Spinal cord (tissue), 10 donors: ENCODE results near the gene ASH1L. TPM values are rescaled to one million over a fixed set of nuclear protein-coding genes. Genes with fewer than 3 reads are reported as not detected.
A peak's percentile ranks its signal among the peaks of the same experiment; 100 is the strongest.
"Not testable (repeated sequence)": the region's sequence is repeated elsewhere in the genome, so short reads cannot be mapped to it uniquely, and the experiment has no call there.

Source experiments
- DNase-seq, 6 donors: peaks; one replicate each; pipeline versions ENCODE4 v3.0.0 to v3.0.0-alpha.2; 2013 to 2015; ENCODE audit warnings: low spot score in 6 of 6, low read depth in 4 of 6
- H3K27ac ChIP-seq: one replicate; pipeline ENCODE4 v1.5.1; 2013; ENCODE audit warnings: low read depth, low read length, control low read depth
- H3K27me3 ChIP-seq: one replicate; pipeline ENCODE4 v1.6.1; 2013; ENCODE audit warnings: low read length; ENCODE audit not compliant: control insufficient read depth, insufficient read depth
- H3K36me3 ChIP-seq: one replicate; pipeline ENCODE4 v1.6.1; 2013; ENCODE audit warnings: low read length; ENCODE audit not compliant: control insufficient read depth, insufficient read depth
- H3K4me1 ChIP-seq: one replicate; pipeline ENCODE4 v1.6.1; 2013; ENCODE audit warnings: low read length; ENCODE audit not compliant: control insufficient read depth, insufficient read depth
- H3K4me3 ChIP-seq: one replicate; pipeline ENCODE4 v1.5.1; 2013; ENCODE audit warnings: low read depth, low read length, control low read depth
- H3K9me3 ChIP-seq: one replicate; pipeline ENCODE4 v1.6.1; 2013; ENCODE audit warnings: low read length; ENCODE audit not compliant: control insufficient read depth, insufficient read depth
- WGBS: methylation state at CpG from one replicate; pipeline ENCODE4 v1.1.5; 2013; ENCODE audit warnings: missing lambda C conversion rate; ENCODE audit not compliant: insufficient coverage; 5-methylcytosine and 5-hydroxymethylcytosine counted together
- polyA plus RNA-seq, 2 donors: library from polyadenylated mRNA; unstranded; fragments of 120-200 nt; gene quantifications; one replicate each; pipeline ENCODE4 v1.2.1, GENCODE V29; 2013; ENCODE audit not compliant: insufficient read length in 2 of 2
- total RNA-seq, 2 donors: library from RNA; depleted of rRNA in 1 of 2; stranded (reverse); fragments of 120-200 nt in 1 of 2; fragments of >200 nt in 1 of 2; gene quantifications; one replicate each; pipeline versions ENCODE4 v1.2.3 to v1.2.4, GENCODE V29; 2013 to 2014
- donor health status: healthy.

Gene ASH1L
- total and polyA plus RNA-seq, 4 donors: 35.9 to 65.9 (median 46.0) TPM

- Histone ChIP-seq H3K36me3 (peaks cover 12% of the 10 kb centered on the region), H3K4me1 (peaks cover 5% of the 10 kb centered on the region), H3K27ac (no peak overlapping the region), H3K9me3 (no peaks in the 10 kb centered on the region), H3K4me3 (no peak overlapping the region), H3K27me3 (no peaks in the 10 kb centered on the region)
- 29% methylated on average over 2 of the region's 6 CpGs for WGBS
- peak in 3 of 6 donors; percentile 37 to 88 (median 74) for DNase-seq
These were observed 29.2 kb upstream of the ASH1L start for GRCh38 chr1:155591770-155592169.

DNA sequence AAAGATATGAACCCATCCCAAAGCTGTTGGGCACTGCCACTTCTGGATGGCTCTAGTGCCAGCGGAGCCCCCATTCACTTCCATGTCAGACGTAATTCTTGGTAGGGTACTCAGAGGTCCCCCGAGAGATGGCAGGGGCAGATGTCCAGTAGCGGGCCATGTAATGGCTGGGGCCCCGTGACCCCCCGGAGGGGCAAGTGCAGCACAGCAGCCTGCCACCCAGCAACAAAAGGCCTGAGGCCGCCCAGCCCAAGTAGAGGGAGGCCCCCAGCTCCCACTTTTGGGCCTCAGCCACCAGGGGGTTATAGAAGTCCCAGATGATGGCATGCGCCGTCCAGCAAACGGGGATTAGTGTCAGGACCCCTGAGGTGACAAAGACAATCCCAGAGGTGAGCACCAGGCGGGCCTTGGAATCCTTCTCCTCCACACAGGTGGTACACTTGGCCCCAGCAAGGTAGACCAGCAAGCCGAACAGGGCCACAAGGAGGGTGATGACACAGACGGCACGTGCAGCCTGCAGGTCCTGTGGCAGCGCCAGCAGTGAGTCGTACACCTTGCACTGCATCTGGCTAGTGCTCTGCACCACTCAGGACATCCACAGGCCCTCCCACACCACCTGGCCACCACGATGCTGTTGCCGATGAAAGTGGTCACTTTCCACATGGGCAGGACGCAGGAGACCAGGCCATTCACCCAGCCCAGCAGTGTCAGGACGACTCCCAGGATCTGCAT, 28.1 kb upstream of the ASH1L start:
- not testable (repeated sequence) for H3K9me3 ChIP-seq, H3K27ac ChIP-seq, DNase-seq, H3K27me3 ChIP-seq, H3K4me3 ChIP-seq, H3K4me1 ChIP-seq
- peaks cover 12% of the 10 kb centered on the region for H3K36me3 ChIP-seq
- WGBS: 84% methylated on average over 19 of the region's 20 CpGs

GRCh38 chr1:155589282-155589681, 26.7 kb upstream of the ASH1L start:
- H3K36me3 ChIP-seq: peaks cover 12% of the 10 kb centered on the region
- not testable (repeated sequence) for DNase-seq, H3K27me3 ChIP-seq, H3K4me1 ChIP-seq, H3K27ac ChIP-seq, H3K9me3 ChIP-seq, H3K4me3 ChIP-seq
- no CpG with 5 or more reads among the region's 3 CpGs for WGBS

DNA sequence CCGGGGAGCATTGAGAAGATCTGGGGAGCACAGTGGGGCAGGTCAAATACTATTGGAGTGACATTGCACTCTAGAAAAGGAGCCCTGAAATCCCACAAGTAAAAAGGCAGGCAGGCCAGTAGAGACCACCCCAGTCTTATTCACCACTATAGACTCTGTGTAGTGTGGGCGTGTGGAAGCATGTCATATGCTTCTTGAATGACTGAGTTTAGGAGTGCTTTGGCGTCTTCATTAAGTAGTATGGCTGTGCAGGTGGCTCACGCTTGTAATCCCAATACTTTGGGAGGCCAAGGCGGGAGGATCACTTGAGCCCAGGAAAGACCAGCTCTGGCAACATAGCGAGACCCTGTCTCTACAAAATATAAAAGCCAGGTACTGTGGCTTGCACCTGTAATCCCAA, 21.2 kb upstream of the ASH1L start:
- H3K27me3 ChIP-seq, H3K36me3 ChIP-seq, H3K27ac ChIP-seq, H3K4me3 ChIP-seq, H3K4me1 ChIP-seq, H3K9me3 ChIP-seq, DNase-seq: not testable (repeated sequence)
- 88% methylated on average over 3 of the region's 6 CpGs for WGBS

GRCh38 chr1:155575608-155576007, 13.0 kb upstream of the ASH1L start:
- H3K27me3 ChIP-seq, H3K27ac ChIP-seq: not testable (repeated sequence)
- 92% methylated on average over 2 of the region's 6 CpGs for WGBS

DNA sequence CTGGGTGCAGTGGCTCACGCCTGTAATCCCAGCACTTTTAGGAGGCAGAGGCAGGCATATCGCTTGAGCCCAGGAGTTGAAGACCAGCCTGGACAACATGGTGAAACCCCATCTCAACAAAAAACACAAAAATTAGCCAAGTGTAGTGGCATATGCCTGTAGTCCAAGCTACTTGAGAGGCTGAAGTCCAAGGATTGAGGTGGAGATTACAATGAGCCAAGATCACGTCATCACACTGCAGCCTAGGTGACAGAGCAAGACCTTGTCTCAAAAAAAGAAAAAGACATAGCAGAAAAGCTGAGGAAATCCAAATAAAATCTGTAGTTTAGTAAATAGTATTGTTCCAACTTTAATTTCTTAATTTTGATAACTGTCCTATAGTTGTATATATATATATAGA, 11.5 kb upstream of the ASH1L start:
- H3K27me3 ChIP-seq: no peaks in the 10 kb centered on the region
- WGBS: 83% methylated on average over 2 of the region's 3 CpGs
- no peak for DNase-seq

More at GRCh38 chr1:155575608-155576007, 13.0 kb upstream of the ASH1L start:
- not testable (repeated sequence) for H3K9me3 ChIP-seq, H3K4me1 ChIP-seq, H3K36me3 ChIP-seq, H3K4me3 ChIP-seq, DNase-seq

DNA sequence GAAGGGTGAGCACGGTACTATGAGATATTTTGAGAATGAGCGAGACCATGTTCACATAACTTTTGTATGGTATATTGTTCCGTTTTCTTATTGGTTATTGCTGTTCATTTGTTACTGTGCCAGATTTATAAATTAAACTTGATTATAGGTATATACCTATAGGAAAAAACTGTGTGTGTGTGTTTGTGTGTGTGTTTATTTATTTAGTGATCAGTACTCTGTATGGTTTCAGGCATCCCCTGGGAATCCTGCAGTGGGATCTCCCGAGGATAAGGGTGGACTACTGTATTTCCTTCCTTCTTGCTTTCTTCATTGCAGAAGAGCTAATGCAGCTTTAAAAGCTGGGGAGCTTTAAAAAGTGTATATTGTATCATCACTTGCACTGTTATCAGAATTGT, 8.0 kb upstream of the ASH1L start:
- no peaks in the 10 kb centered on the region for H3K4me1 ChIP-seq
- H3K27ac ChIP-seq: no peak overlapping the region
- no peaks in the 10 kb centered on the region for H3K27me3 ChIP-seq
- H3K36me3 ChIP-seq: peaks cover 3% of the 10 kb centered on the region
- DNase-seq: no peak
- no peak overlapping the region for H3K4me3 ChIP-seq
- WGBS: no CpG with 5 or more reads among the region's 4 CpGs
- no peaks in the 10 kb centered on the region for H3K9me3 ChIP-seq

More for the DNA sequence above, 11.5 kb upstream of the ASH1L start:
- no peak overlapping the region for H3K4me3 ChIP-seq
- no peak overlapping the region for H3K27ac ChIP-seq
- no peaks in the 10 kb centered on the region for H3K36me3 ChIP-seq
- no peaks in the 10 kb centered on the region for H3K4me1 ChIP-seq
- H3K9me3 ChIP-seq: no peaks in the 10 kb centered on the region

- H3K27me3 ChIP-seq: no peaks in the 10 kb centered on the region
- no peaks in the 10 kb centered on the region for H3K4me1 ChIP-seq
- WGBS: 90% methylated on average over 4 of the region's 6 CpGs
- DNase-seq: no peak
- no peaks in the 10 kb centered on the region for H3K9me3 ChIP-seq
- peaks cover 3% of the 10 kb centered on the region for H3K36me3 ChIP-seq
- H3K4me3 ChIP-seq: no peak overlapping the region
- H3K27ac ChIP-seq: no peak overlapping the region
These were observed 7.5 kb upstream of the ASH1L start for GRCh38 chr1:155569988-155570592.

GRCh38 chr1:155563377-155564022, 897 bp upstream of the ASH1L start:
- not testable (repeated sequence) for H3K9me3 ChIP-seq, H3K27me3 ChIP-seq, H3K36me3 ChIP-seq, DNase-seq
- Histone ChIP-seq H3K4me3 (peak overlapping the region; percentile 95), H3K27ac (peak overlapping the region; percentile 100), H3K4me1 (peaks cover 17% of the 10 kb centered on the region)
- 0% methylated on average over 3 of the region's 19 CpGs for whole genome bisulfite sequencing
